HG03103 (cell line): ENCODE results near the gene PRDX3.

Source experiments
- ATAC-seq: cut with Tn5 transposase; IDR thresholded peaks from one replicate; pipeline ENCODE4 v1.9.1; 2021; ENCODE audit warnings: low read depth; ENCODE audit not compliant: unreplicated experiment

PRDX3 gene

GRCh38 chr10:119178372-119179119 lies at the start of gene PRDX3:
Gene PRDX3, minus strand, starts transcription at chr10:119178812. Its CDS starts 22 bp downstream, at chr10:119178790.
- ATAC-seq, result peak; percentile 87

- no peak for ATAC-seq
Observed at GRCh38 chr10:119227825-119228224, 49.2 kb upstream of the PRDX3 start.

- ATAC-seq, result no peak
Observed at GRCh38 chr10:119225083-119225658, 46.6 kb upstream of the PRDX3 start.

GRCh38 chr10:119222966-119223386 lies 44.4 kb upstream of the PRDX3 start:
- no peak for ATAC-seq

- ATAC-seq, result no peak
Observed at GRCh38 chr10:119222537-119222936, 43.9 kb upstream of the PRDX3 start.

- no peak for ATAC-seq
Observed at GRCh38 chr10:119221666-119222065, 43.1 kb upstream of the PRDX3 start.

- ATAC-seq, result no peak
Observed at GRCh38 chr10:119221201-119221600, 42.6 kb upstream of the PRDX3 start.

- ATAC-seq, result no peak
Observed at GRCh38 chr10:119219871-119220270, 41.3 kb upstream of the PRDX3 start.

- ATAC-seq, result no peak
Observed at GRCh38 chr10:119217991-119218490, 39.4 kb upstream of the PRDX3 start.

GRCh38 chr10:119217401-119217800 lies 38.8 kb upstream of the PRDX3 start:
- no peak for ATAC-seq

GRCh38 chr10:119216127-119216526 lies 37.5 kb upstream of the PRDX3 start:
- ATAC-seq, result no peak

- ATAC-seq, result no peak
Observed at GRCh38 chr10:119215371-119215770, 36.8 kb upstream of the PRDX3 start.

- ATAC-seq, result no peak
Observed at GRCh38 chr10:119211625-119212441, 33.2 kb upstream of the PRDX3 start.

- ATAC-seq, result no peak
Observed at GRCh38 chr10:119211176-119211575, 32.6 kb upstream of the PRDX3 start.

- no peak for ATAC-seq
Observed at GRCh38 chr10:119210633-119211032, 32.0 kb upstream of the PRDX3 start.

GRCh38 chr10:119209736-119210355 lies 31.2 kb upstream of the PRDX3 start:
- no peak for ATAC-seq

GRCh38 chr10:119209035-119209735 lies 30.6 kb upstream of the PRDX3 start:
- no peak for ATAC-seq

- ATAC-seq, result no peak
Observed at GRCh38 chr10:119208553-119208940, 29.9 kb upstream of the PRDX3 start.

- peak; percentile 2 for ATAC-seq
Observed at GRCh38 chr10:119207713-119208552, 29.3 kb upstream of the PRDX3 start.
